ENCODE results near the gene KCTD20.

DNA sequence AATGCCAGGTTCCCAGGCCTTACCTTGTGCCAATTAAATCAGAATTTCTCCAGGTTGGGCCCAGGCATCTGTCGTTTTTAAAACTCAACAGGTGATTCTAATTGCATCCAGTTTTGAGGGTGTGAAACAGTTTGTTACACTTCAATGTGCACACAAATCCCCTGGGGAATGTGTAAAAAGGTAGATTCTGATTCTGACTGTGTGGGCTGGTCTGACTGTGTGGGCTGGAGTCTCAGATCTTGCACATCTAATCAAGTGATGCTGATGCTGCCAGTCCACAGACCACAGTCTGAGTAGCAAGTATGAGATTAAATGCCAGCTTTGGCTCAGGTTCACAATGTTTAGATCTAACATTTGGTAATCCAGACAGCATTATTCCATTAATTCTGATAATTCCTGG, 42.8 kb upstream of the KCTD20 start:
- TF ChIP-seq, protein P1, sequence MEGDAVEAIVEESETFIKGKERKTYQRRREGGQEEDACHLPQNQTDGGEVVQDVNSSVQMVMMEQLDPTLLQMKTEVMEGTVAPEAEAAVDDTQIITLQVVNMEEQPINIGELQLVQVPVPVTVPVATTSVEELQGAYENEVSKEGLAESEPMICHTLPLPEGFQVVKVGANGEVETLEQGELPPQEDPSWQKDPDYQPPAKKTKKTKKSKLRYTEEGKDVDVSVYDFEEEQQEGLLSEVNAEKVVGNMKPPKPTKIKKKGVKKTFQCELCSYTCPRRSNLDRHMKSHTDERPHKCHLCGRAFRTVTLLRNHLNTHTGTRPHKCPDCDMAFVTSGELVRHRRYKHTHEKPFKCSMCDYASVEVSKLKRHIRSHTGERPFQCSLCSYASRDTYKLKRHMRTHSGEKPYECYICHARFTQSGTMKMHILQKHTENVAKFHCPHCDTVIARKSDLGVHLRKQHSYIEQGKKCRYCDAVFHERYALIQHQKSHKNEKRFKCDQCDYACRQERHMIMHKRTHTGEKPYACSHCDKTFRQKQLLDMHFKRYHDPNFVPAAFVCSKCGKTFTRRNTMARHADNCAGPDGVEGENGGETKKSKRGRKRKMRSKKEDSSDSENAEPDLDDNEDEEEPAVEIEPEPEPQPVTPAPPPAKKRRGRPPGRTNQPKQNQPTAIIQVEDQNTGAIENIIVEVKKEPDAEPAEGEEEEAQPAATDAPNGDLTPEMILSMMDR (conservative IDR thresholded peaks at IDR 0.05; ENCODE audit: low read length), result no peak
- TF ChIP-seq EZH2phosphoT487 (IDR thresholded peaks at IDR 0.05; ENCODE audit: borderline replicate concordance), result no peak
